GM18498 (cell line): Measurements from ENCODE around the gene NKAIN4.

Experiments
- ATAC-seq: cut with Tn5 transposase; IDR thresholded peaks from one replicate; pipeline ENCODE4 v1.9.1; 2021; ENCODE audit warnings: mild to moderate bottlenecking, moderate library complexity; ENCODE audit not compliant: unreplicated experiment

The NKAIN4 gene

DNA sequence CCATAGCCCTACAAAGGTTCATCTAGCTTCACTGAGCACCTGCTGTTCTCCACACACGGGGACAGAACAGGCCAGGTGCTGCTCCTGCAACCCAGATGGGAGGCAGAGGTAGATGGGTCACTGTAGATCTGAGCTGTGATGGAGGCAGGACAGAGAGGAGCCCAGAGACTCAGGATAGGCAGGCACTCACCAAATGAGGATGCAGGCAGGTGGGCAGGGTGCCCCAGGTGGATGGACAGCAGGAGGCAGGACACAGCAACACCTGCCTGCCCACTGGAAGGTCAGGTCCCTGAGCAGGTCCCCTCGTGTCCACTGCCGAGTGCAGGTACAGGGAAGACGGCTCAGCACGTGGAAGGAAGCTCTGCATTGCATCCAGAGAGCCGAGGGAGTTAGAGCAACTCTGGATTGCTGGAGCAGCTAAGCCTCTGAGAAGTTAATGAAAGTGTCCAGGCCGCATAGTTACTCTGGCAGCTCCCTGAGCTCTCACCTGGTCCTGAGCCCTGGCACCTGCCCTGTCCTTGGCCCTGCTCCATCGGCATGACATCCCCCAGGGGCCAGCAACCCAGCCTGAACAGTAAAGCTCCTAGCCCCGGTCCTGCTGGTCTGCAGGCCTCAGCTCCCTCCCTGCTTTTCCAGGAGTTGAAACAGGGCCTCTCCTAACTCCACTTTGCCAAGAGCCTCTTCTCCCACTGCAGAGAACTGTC is 33.4 kb downstream of the NKAIN4 start:
- no peak for ATAC-seq

DNA sequence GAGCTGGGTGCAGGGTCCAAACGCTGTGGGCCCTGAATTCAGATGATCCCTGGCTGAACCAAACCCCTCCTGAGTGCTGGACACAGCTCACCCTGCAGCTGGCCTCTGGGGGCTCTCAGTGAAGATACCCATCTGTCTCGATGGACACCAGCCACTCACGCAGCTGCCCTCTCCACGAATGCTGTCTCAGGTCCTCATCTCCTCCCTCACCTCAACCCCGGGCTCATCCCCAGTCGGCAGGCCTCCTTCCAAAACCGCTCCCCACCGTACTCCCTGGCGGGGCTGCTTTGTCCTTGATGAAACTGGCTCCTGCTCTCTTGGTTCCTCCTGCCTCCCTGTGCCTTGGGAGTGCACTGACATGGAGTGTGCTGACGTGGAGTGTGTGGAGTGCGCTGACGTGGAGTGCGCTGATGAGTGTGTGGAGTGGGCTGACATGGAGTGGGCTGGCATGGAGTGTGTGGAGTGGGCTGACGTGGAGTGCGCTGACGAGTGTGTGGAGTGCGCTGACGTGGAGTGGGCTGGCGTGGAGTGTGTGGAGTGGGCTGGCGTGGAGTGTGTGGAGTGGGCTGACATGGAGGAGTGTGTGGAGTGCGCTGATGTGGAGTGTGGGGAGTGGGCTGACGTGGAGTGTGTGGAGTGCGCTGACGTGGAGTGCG is 34.3 kb downstream of the NKAIN4 start:
- ATAC-seq: no peak

DNA sequence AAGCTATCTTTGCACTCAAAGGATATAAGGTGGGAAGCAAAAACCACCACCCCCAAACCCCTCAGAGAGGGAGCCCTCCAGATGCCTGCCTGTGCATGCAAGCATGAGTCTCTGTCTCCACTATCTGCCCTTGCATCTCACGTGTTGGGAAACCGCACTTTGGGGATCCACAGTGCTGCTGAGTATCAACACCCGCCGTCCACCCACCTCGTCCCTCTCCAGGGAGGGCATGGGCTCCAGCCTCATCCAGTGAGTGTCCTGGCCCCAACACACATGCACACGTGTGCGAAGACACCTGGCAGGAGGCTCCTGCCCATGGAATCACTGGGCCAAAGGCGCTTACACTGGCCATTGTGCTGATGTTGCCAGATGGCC is 34.8 kb downstream of the NKAIN4 start:
- ATAC-seq: no peak

DNA sequence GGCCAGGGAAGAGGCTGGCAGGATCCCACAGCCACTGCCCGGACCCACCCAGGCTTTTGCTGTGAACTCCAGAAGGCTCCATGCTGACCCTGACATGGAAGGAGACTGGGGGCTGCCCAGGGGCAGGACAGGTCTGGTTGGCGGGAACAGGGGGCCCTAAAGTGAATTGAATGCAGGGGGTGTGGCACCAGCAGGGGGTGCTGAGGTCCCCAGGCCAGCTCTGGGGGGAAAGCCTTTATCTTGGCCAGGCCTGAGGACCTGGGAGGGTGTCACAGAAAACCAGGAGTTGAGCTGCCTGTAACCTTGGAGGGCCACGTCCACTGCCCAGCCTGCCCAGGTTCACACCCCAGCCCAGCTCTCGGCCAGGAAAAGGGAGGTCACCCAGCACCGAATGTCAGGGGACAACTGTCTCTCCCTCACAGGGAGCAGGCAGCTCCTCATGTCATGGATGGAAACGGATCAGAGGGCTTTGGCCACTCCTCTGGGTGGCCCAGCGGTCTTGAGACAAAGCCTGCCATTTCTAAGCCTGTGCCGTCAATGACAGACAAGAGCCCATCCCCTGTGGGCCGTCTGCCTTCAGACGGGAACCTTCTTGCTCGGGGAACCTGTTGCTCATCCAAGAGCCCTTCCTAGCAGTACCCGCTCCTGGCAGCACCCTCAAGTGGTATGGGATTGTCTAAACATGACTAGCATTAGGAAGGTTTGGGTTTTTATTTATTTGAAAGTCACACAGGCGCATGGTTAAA is 35.4 kb downstream of the NKAIN4 start:
- no peak for ATAC-seq

DNA sequence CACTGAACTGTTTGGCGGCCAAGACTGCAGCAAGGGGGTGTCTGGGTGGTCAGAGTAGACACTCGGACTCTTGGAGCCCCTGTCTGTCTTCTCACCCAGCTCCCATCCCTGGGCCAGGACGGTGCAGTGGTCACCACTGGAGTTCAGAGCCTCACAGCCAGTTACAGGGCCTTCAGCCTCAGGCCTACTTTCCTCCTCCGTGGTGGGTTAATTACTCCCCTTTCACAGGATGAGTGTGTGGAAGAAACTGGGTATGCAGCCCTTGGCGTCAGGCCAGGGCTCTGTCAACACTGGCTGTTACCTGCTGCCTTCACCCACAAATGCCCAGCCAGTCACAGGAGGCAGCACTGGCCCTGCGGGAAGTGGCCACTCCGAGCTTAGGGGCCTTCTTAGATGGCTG is 36.6 kb downstream of the NKAIN4 start:
- ATAC-seq: no peak

DNA sequence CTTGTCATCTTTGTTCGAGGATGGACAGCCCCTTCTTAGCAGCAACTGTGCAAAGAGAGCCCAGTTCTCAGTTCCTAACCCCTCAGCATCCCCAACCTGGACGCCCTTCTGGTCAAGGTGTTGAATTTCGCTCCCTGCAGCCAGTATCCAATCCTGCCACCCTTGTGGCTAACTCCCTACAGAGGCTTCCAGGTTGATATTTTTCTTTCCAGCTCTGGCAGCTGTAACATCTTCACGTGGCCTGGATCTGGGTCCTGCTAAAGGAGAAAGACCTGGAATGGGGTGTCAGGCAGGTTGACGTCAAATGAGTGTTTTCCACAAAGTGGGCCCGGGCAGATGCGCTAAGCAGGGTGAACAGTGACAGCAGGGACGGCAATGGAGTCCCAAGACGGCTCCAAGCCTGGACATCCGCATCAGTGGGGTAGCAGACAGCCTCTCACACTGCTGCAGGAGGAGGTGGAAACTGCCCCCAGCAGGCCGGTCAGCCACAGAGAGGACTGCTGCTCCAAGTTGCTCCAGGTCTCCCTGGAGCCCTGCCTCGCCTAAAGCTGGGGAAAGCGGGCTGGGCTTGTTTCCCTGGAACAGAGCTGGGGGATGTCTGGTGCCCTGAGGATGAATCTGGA is 37.3 kb downstream of the NKAIN4 start:
- ATAC-seq: no peak

DNA sequence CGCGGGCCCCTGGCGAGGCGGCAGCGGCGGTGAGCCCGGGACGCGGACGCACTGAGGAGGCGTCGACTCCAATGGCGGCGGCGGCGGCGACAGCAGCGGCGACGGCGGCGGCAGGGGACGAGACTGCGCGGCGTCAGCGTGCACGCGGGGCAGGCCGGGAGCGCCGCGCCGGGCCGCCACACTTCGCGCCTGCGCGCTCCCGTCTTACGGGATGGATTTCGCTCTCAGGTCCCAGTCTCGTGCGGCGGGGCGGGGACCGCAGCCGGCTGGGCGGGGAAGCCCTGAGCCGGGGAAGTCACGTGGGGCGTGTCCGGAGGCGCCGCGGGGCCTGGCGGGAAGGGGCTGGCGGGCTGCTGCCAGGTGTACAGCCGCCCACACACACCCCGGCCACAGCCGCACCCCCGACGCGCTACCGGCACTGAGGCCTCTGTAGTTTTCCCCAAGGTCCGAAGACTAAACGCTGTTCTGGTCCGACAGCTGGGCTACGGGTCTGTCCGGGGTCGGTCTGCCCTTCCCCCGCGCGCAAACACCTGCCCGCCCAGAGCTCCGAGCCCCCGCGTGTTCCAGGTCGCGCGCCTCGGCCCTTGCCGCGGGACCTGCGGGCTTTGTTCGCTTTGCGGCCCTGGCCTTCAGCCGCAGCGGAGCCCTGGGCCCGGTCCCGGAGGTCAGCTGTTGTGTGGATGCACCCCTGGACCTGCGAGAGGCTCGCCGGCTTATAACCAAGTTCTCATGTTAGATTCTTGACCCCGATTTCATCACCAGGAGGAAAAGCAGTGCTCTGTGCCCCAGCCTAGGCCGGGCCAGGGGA is 38.0 kb downstream of the NKAIN4 start, which contains the start of gene YTHDF1:
Gene YTHDF1, minus strand, starts transcription at position 91 of the 808 bp plus-strand sequence. CDS start 239 bp downstream, outside the sequence.
- ATAC-seq: peak; percentile 88

DNA sequence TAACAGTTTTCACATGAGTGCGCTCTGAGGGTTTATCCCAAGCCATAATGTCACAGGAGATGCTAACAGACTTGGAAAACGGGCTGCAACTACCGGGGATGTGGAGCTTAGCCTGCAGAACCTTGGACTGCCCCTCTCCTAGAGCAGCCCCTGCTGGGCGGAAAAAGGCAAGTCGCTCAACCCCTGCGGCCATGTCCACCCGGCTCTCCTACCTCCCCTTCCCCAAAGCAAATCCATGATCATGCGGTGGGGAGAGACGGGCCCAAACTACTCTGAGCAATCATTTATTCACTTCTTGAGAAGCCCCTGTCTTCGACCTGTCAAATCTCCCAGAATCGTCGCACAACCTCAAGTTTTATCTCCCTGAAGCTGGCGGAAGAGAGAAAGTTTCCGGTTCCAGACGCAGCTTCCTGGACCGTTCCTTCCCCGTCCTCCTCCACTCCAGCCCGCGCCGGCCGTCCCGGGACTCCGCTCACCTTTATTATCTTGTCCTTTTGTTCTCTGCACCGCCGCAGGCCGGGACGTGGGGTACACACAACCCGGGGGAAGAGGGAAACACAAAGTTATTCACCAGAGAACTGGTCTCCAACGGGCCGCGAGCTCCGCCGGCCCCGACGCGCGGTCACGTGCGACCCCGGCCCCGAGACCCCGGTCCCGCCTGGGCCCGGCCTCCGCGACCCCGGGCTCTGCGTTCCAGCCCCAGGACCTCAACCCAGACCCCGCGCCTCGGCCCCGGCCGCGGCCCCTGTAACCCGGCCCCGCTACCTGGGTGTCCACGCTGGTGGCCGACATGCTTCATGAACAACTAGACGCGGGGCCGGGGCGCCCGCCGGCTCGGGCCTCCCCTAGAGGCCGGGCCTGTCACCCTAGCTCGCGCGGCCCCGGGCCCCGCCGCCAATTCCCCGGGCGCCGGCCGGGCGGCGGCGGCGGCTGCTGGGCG is 38.9 kb downstream of the NKAIN4 start:
- peak; percentile 30 for ATAC-seq

DNA sequence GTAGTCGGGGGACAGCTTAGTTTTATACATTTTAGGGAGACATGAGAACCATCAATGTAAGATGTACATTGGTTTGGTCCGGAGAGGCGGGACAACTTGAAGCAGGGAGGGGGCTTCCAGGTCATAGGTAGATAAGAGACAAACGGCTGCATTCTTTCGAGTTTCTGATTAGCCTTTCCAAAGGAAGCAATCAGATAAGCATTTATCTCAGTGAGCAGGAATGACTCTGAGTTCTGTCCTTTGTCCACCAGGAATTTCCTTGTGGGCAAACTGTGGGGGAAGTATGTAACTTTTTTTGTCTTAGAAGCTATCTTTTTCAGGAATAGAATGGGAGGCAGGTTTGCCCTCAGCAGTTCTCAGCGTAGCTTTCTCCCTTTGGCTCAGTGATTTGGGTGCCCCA is 39.7 kb downstream of the NKAIN4 start:
- ATAC-seq: no peak

DNA sequence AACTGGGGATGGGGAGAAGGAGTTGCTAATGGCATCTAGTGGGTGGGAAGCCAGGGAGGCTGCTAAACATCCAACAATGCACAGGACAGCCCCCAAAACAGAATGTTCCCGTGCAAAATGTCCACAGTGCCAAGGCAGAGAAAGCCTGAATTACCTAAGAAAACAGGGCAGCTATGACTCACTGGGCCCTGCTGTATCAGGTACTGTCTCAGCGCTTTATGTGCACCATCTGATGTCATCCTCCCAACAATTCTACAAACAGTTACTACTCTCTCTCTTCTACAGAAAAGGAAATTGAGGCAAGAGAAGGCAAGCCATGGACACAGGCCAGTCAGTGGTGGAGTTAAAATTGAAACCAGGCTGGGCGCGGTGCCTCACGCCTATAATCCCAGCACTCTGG is 41.5 kb downstream of the NKAIN4 start:
- no peak for ATAC-seq

DNA sequence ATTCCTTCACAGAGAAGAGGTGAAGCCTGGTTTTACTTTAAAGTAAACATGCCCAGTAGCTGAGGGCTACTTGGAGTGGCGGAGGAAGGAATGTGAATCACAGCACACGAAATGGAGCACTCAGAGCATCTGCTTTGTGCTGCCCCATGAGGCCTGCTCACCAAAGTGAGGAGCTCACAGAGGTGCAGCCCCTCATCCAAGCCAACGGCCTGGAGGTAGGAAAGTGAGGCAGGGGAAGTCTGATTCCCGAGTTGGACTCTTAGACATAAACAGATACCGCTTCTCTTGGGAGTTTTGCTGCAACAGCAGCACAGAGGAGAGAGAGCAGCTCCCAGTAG is 41.9 kb downstream of the NKAIN4 start:
- no peak for ATAC-seq

DNA sequence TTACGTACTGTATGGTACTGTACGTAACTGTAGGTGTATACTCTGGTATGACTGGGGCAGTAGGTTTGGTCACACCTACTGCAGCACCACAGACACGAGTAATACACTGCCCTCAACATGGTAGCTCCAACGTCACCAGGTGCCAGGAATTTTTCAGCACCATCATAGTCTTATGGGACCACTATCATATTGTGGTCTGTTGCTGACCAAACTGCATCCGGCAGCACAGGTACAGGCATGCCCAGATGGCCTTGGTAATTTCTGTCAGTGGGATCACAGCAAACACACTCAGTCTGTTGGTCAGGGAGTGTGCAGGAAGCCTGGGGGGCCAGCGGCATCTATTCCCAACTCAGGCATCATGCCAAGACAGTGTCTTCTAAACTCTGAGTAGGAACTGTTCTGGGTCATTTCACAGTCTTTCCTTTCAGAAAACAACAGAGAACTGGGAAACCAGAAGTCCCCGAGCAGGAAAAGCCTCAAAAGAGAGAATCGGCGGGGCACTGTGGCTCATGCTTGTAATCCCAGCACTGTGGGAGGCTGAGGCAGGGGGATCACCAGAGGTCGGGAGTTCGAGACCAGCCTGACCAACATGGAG is 44.2 kb downstream of the NKAIN4 start:
- ATAC-seq: no peak

DNA sequence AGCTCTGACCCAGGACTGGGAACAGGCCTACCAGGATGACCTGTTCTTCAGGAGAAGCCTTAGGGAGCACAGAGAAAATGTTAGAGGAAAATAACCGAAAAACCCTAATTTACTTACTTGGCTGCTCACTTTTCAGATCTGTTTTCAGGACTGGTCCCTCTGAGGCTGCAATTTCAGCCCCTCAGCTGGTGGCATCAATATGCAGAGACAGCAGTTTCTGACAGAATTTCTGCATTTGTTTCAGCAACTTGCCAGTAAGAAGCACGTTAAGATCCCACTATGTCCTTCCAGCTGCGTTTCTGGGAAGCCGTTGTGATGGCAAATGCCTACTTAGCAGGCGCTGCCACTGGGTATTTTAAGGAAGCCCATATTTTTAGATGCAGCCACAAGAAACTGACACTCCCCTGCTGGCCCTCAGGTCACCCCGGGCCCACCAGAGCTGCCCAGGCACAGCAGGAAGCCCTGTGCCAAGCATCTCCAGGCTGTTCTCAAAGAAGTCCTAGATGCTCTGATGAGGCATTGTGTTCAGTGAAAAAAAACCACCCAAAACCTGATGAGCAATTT is 45.8 kb downstream of the NKAIN4 start:
- ATAC-seq: no peak

DNA sequence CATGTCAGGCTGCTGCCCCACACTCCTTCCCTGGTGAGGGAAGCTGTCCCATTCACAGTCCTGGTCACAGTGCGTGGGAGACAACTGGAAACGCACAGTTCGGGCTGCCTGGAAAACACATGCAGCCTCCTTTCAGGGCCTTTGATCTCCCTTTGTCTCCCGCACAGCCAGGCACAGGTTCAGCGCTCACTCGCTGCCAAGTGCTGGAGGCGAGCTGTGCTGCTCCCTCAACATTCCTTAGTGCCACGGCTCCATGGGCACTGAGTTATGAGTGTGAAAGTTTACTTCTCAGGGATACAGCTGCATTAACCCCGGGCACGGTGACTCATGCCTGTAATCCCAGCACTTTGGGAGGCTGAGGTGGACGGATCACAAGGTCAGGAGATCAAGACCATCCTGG is 47.4 kb downstream of the NKAIN4 start:
- no peak for ATAC-seq

DNA sequence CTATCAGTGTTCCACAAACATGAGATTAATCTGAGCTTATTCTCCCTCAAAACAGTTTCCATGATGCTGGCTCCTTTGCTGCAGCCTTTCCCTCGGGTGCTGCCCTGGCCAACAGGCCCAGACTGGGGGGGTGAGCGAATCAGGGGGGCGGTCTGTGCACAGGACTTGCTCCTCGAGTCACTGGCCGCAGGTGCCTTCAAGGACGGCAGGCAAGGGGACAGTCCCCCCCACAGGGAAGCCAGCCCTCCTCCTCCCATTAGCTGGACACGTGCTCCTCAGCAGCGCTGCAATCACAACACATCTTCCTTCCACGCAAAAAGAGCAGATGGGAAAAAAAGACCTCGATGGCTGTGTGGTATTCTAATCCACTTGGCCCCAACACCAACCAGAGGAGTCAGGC is 48.4 kb downstream of the NKAIN4 start:
- no peak for ATAC-seq

DNA sequence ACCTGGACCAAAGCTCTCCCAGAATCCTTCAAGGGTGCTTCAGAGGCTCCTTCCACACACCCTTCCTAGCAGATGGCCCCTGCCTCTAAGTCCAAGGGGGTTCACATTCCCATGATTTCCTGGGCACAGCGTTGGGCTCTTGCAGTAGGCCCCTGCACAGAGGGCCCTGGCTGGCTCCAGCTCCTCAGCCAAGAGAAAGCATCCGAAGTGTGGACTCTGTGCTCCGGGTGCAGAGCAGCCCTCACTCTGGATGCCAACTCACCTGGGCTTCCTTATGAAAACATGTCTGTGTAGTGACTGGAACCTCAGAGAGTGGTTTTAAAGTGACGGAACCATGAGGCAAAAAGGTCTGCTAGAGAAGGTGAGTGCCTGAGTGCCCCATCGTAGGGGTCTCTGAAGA is 49.9 kb downstream of the NKAIN4 start:
- no peak for ATAC-seq

DNA sequence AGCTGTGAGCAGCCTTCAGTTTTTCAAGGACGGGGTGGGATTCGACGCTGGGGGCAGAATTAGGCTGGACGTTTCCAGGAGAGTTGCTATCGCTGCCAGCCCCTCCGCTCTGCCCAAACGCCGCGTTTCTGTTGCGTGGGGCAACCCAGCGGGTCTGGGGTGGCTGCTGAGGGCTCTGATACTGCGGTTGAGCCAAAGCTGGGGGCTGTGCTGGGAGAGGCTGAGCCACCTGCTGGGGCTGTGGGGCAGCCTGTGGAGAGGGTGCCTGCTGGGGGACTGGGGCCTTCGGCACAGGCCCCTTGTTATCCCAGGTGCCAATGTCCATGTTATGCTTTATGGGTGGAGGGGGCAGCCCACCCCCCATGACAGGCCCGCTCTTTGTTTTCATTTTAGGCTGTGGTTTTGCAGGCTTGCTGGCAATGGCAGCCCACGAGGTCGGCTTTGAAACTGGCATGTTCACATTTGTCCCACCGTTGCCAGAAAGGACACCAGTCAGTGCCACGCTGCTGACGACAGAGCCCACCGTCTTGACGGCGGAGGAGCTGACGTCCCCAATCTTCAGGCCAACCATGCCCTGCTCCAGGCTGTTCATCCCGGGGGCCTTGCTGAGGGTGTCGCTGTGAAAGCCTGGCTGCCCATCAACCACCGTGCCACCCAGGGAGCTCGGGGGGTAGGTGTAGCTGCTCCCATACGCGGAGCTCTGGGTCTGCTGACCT is 51.3 kb downstream of the NKAIN4 start:
- no peak for ATAC-seq

DNA sequence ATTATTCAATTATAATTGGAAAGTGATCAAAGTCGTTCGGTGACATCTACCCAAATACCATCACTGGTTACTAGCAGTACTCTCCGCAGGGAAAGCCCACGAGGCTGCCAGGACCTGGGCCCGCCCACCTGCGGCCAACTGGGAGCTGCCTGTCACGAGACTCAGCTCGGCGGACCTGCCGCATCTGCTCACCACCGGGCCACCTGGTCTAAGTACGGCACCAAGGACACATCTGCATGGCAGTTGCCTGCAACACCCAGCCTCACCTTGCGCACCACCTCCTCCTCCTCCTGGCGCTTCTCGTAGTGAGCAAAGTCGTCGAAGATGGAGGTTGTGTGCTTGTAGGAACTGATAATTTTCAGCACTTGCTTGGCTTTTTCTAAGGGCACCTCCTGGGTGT is 52.2 kb downstream of the NKAIN4 start:
- ATAC-seq: no peak
